ENCODE measurements around the gene CCDC34. TPM values are rescaled to one million over a fixed set of nuclear protein-coding genes. Genes with fewer than 3 reads are reported as not detected.

Gene CCDC34
- total RNA-seq, 2 donors from 2014 or later = 2.6 TPM; not detected in 1

Other genes starting within 250 kb of the CCDC34 start
- gene LGR4, start 109.6 kb upstream of the CCDC34 start, total RNA-seq = 10 to 100 TPM; 31.1 to 40.6 TPM
- 10 to 100 TPM; 18.8 to 23.7 TPM for gene LIN7C, start 143.6 kb upstream of the CCDC34 start, total RNA-seq

Measured in right atrium auricular region (tissue), 2 donors.